Retinal pigment epithelial cell (primary cell): ENCODE measurements around the gene SLC1A5.

Experiments
- DNase-seq: peaks from one replicate; pipeline ENCODE4 v3.0.0-alpha.2; 2010; ENCODE audit warnings: low read depth
- H3K4me3 ChIP-seq: 2 replicates; pipeline ENCODE4 v1.5.1; 2011; ENCODE audit warnings: mild to moderate bottlenecking, low read length, control low read depth, moderate library complexity
- TF ChIP-seq, protein P1 (sequence below): conservative IDR thresholded peaks from 2 replicates; pipeline ENCODE4 v1.5.1; 2011; ENCODE audit warnings: low read depth, low read length, control low read depth, inconsistent platforms

Gene SLC1A5

DNA sequence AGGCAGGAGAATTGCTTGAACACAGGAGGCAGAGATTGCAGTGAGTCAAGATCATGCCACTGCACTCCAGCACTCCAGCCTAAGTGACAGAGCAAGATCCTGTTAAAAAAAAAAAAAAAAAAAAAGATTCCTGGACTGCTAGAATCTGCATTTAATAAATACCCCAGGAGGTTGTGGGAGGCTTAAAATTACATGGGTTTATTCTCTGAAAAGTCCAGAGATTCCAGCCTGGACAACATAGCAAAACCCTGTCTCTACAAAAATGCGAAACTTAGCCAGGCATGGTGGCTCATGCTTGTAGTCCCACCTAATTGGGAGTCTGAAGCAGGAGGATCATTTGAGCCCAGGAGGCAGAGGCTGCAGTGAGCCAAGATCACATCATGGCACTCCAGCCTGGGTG, 9.5 kb upstream of the SLC1A5 start:
- H3K4me3 ChIP-seq: no peak overlapping the region
- no peak for DNase-seq
- TF ChIP-seq, protein P1, sequence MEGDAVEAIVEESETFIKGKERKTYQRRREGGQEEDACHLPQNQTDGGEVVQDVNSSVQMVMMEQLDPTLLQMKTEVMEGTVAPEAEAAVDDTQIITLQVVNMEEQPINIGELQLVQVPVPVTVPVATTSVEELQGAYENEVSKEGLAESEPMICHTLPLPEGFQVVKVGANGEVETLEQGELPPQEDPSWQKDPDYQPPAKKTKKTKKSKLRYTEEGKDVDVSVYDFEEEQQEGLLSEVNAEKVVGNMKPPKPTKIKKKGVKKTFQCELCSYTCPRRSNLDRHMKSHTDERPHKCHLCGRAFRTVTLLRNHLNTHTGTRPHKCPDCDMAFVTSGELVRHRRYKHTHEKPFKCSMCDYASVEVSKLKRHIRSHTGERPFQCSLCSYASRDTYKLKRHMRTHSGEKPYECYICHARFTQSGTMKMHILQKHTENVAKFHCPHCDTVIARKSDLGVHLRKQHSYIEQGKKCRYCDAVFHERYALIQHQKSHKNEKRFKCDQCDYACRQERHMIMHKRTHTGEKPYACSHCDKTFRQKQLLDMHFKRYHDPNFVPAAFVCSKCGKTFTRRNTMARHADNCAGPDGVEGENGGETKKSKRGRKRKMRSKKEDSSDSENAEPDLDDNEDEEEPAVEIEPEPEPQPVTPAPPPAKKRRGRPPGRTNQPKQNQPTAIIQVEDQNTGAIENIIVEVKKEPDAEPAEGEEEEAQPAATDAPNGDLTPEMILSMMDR: no peak

DNA sequence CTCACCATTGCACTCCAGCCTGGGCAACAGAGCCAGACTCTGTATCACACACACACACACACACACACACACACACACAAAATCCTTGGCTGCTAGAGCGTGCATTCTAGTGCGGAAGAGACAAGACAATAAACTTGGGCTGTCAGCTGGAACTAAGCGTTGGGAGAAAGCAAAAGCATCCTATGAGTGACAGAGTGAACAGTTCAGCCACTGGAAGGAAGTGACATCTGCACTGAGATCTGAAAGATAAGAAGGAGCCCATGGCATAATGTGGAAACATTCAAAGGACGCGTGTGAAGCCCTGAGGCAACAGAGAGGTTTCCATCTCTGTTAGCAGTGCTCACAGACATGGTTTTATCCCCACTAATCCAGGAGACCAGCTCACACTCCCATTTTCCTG, 3.5 kb upstream of the SLC1A5 start:
- no peak overlapping the region for H3K4me3 ChIP-seq
- TF ChIP-seq, protein P1: no peak
- no peak for DNase-seq

DNA sequence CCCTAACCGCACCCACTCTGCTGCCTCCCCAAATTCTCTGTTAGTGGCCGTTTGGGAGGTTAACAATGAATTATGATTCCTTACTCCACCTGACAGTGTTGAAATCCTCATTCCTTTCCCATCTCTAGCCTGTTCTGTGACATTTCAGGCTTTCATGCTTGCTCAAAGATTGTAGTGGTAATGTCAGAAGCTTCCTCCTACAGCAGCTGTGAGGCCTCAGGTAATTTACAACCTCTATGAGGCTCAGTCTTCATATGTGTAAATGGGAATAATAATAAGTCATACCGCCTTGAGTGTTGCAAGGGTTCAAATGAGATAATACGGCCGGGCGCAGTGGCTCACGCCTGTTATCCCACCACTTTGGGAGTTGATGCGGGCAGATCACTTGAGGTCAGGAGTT, 977 bp upstream of the SLC1A5 start:
- H3K4me3 ChIP-seq: no peak overlapping the region
- TF ChIP-seq, protein P1: no peak
- no peak for DNase-seq

DNA sequence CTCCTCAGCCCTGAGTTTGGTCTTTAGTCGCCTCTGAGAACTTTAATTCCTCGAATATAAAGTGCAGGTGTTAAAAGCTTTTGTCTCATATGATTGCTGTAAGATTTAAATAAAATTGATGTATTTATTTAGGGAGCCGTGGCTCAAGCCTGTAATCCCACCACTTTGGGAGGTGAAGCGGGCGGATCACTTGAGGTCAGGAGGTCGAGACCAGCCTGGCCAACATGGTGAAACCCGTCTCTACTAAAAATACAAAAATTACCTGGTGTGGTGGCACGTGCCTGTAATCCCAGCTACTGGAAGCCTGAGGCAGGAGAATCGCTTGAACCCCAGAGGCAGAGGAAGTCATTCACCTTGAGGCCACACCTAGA, 559 bp upstream of the SLC1A5 start:
- no peak overlapping the region for H3K4me3 ChIP-seq
- DNase-seq: no peak
- TF ChIP-seq, protein P1: no peak

DNA sequence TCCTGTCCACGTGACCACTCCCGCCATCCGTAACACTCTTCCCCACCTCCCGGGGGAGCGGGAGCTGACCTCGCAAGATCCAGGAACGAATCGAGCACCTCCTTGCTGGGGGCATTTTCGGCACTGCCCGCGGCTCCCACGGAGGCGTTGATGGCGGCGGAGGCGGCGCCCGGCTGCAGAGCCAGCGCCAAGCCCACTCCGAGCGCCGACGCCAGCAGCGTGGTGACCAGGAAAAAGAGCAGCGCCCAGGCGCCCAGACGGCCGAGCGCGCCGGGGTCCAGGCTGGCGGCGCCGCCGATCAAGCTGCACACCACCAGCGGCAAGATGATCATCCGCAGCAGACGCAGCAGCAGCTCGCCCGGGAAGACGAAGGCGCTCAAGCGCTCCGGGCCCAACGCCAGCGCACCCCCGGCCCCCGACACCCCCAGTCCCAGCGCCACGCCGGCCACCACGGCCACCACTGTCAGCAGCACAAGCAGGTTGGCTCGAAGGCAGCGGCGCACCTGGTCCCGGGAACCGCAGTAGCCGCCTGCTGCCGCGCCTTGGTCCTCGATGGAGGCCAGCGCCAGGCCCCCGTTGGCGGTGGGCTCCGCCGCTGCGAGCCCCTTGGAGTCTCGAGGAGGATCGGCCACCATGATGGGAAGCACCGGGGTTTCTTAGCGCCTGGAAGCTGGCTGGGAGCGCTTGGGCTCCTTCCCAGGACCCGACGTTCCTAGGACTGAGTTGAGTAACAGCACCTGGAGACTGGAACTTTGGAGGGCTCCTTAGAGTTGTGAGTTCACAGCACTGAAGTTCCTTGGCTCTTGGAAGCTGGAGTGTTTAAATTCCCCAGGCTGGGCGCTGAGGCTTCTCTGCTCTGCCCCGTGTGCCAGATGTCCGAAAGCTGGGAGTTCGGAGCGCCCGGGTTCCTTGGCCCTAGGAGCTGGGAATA, 798 bp downstream of the SLC1A5 start:
- H3K4me3 ChIP-seq: peak overlapping the region; percentile 70
- DNase-seq: no peak
- TF ChIP-seq, protein P1: no peak

DNA sequence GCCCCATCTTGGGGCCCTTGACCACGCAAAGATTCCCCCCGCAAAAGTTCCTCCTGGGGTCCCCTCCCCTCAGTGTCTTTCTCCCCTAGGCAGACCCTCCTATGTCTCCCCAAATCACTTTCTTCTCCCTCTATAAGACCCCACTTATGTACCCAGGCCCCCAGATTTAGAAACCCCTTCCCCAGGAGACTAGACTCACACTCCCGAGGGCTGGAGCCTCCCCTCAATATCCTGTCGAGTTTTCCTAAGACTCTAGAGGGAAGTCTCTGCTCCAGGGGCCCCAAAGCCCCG, 1.4 kb downstream of the SLC1A5 start:
- TF ChIP-seq, protein P1: no peak
- H3K4me3 ChIP-seq: peak overlapping the region; percentile 70

DNA sequence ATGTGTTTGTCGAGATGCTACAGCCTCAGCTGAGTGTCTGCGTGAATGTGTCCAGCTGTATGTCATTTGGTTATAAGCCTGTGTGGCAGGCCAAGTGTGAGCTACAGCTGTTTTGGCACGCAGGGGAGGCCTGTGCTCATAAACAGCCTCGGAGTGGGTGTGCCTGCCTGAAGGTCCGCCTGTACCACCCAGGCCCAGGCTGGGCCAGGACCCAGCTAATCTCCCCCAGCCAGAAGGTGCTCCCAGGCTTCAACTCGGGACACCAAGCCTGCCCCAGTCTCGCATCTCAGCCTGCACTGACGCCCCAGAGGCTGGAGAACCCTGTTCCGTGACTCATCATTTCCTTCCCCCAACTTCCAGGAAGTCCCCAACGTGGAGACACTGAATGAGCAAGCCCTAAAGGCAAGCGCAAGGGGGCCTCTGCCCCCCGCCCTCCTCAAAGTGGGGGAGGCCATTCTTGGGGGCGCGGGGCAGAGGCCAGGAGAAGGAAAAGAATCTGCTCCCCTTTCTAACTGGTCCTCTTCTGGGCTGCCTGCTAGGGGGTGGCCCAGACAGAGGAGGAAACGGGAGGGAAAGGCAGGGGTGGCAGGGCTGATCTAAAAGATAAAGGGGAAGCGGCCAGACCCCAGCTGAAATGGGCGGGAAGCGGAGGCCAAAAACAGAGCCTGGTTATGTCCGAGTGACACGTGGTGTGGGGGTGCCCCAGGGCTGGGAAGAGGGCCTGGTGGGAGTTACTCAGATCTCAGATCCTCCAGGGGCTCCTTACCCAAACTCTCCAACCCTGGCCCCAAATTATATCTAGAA, 2.0 kb downstream of the SLC1A5 start:
- TF ChIP-seq, protein P1: no peak
- DNase-seq: peak; percentile 64
- H3K4me3 ChIP-seq: peak overlapping the region; percentile 70

More for the DNA sequence above, 1.4 kb downstream of the SLC1A5 start:
- DNase-seq: no peak
